Right kidney (tissue), 1 donor: ENCODE measurements around the gene GFI1B.
"Not testable (repeated sequence)": the region's sequence is repeated elsewhere in the genome, so short reads cannot be mapped to it uniquely, and the experiment has no call there.

Experiments
- DNase-seq: peaks from one replicate; pipeline ENCODE4 v3.0.0-alpha.2; 2016

The GFI1B gene

DNA sequence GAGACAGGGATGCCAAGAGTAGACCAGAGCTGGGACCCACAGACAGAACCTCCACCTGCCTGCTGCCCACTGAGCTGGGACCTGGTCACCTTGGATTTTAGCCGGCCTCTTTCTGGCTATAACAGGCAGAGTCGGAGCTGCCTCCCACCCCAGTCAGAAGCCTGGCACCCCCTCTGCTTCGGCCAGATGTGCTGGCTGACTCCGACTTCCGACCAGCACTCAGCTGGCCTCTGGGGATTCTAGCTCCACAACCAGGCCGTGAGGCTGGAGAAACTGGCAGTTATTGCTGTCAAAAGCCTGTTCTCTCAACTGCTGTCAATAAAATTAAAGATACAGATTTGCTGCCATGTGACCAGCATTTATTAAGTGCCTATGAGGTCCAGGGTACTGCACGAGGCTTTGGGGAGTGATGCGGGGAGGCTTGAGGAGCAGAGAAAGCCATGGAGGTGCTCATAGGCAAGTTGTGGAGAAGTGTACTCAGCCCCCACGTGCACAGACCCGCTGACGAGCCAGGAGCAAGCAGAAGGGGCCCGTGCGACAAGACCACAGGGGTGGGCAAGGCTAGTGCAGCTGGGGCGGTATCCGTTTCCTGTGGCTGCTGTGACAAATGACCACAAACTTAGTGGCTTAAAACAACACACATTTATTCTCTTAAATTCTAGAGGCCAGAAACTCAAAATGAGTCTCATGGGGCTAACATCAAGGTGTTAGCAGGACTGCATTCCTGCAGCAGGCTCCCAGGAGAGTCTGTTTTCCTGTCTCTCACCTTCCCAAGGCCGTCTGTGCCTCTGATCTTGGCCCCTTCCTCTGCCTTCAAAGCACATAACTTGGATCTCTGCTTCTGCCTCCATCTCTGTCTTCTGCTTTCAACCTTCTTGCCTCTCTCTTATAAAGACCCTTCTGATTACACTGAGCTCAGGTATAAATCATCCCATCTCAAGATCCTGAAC is 13.1 kb downstream of the GFI1B start:
- no peak for DNase-seq

DNA sequence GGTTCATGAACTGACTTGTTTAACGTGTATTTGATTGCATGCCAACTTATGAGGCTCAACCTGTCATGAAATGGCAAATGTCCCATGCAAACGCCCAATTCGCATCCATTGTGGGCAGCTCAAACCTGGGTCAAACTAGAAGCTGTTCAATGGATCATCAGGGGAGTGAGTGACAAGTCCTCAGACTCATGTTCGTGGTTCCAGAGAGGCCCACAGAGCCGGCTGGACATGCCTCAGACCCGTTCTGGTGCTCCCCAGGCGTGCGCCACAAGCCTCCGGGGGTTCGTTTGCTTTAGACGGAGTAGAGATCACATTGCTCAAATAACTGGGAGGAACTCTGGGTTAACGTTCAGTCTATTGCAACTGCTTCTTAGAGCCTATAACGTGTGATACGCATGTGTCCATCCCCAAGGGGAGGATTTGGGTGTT is 15.0 kb downstream of the GFI1B start:
- DNase-seq = no peak

DNA sequence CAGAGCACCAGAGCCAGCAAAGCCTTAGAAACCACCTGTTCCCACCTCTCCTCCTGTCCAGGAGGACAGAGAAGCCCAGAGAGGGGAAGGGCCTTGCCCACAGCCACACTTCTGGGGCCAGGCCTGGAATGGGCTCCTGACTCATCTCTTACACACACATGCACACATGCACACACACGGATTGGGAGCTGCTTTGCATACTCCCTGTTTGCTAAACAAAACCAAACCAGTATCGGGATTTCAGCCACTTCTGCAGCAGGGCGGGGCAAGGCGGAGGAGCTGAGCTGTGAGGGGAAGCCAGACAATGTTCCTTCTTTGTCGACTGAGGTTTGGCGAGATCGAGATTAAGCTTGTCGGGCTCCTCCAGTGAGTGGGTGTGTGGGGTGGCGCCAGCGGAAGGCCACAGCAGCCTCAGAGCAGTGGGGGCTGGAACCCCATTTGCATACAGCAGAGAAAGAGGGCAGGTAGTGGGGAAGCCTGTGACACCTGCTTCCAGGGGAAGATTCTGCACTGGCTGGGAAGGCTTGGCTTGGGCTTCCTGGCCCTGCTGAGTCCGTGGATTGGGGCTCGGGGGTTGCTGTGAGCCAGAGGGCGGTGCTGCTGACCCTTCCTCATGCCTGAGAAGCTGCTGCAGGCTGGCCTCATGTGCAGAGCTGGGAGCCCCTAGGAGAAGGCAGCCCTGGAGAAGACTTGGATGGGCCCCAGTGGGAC is 16.1 kb downstream of the GFI1B start:
- DNase-seq = no peak

DNA sequence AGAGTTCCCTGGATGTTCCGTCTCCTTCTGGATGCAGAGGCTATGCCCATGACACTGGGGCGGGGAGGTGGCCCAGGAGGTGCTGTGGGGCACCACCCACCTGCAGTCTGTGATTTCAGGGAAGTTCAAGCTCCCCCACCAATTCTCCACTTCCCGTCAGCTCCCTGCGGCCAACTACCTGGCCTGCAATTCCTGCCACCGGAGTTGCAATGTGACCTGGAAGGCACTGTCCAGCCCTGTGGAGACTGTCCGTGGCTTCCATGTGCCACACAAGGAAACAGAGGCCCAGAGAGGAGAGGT is 16.6 kb downstream of the GFI1B start:
- DNase-seq = no peak

DNA sequence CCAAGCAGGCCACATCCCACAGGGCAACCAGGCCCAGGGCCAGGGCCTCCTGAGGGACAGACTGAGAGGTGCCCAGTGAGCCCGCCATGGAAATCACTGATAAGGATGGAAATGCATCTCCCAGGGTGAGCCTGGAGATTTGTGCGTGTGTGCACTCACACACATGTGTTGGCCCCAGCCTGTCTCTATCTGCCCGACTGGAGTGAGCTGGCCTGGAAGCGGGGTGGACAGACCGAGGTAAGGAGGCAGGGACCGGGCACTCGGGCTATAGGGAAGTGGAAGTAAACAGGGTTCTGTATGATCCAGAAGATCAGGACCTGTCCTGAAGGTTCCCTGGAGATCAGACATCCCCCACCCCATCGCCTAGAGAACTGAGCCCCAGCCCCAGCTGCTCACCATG is 17.4 kb downstream of the GFI1B start:
- no peak for DNase-seq

DNA sequence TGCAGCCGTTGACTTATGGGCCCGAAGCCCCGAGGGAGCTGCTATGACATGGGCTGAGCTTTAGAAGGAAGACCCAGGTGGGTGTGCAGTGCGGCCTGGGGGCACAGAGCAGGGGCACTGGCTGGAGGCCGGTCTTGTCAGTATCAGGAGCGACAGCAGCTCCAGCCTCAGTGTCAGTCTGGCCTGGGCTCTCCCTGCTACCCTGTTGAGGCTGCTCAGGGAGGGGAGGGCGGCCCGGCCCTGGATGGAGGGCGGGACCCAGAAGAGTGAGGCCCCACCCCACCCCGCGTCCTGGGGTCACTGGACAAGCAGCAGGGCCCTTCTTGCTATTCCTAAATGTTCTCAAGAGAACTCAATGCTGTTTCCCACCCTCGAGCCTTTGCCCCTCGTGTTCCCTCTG is 18.0 kb downstream of the GFI1B start:
- no peak for DNase-seq

DNA sequence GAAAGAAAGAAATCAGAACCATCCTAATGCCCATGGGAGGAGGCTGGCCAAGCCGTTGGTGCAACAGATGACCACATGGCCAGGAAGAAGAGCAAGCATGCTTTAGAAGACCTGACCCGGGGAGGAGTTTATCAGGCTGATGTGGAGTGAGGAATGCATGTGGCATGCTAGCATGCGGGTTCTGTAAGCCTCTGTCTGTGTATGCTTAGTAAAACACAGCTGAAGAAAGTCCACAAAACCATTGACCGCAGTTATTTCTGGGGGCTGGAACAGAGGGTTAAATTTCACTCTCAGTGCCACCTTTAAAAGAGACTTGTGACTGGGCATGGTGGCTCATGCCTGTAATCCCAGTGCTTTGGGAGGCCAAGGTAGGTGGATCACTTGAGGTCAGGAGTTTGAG is 19.1 kb downstream of the GFI1B start:
- no peak for DNase-seq

DNA sequence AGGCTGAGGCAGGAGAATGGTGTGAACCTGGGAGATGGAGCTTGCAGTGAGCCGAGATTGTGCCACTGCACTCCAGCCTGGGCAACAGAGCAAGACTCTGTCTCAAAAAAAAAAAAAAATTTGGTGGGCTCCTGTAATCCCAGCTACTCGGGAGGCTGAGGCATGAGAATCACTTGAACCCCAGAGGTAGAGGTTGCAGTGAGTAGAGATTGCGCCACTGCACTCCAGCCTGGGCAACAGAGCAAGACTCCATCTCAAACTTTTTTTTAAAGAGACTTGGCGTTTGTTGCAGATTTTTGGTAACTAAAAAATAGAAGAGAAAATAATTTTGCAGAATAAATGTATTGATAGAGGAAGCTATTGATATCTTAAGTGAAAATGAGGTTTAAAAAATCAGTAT is 19.7 kb downstream of the GFI1B start:
- DNase-seq = not testable (repeated sequence)

DNA sequence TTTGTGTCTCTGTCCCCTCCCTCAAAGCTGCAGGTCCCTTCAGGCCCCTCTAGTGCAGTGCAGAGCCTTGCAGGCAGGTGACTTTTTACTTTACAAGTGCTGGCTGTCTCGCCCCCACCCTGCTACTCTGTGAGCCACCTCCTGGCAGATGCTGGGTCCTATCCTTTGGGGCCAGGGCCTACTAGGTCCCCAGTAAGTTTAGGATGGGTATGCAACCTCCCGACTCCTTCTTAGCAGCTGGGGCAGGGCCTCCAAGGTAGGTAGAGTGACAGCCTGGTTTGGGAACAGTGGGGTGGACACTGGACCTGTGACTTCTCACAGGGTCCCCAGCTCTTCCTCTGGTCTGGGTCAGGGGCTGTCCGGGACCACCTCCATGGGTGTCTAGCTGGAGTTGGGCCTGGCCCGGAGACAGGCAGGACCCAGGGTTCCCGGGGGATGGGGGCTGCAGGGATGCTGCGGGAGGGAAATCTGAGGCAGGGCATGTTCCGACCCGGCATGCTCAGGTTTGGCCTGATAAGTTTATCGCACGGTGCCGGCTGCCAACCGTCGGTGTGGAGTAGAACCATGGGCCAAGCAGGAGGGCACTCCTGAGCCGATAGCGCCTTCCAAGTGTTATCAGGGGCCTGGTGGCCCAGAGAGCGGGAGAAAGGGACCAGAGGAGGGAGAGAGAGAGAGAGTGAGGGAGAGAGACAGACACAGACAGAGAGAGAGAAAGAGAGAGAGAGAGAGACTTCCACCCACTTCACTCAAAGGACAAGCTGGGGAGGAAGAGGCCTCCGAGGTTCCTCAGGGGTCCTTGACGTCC is 20.5 kb downstream of the GFI1B start:
- no peak for DNase-seq

DNA sequence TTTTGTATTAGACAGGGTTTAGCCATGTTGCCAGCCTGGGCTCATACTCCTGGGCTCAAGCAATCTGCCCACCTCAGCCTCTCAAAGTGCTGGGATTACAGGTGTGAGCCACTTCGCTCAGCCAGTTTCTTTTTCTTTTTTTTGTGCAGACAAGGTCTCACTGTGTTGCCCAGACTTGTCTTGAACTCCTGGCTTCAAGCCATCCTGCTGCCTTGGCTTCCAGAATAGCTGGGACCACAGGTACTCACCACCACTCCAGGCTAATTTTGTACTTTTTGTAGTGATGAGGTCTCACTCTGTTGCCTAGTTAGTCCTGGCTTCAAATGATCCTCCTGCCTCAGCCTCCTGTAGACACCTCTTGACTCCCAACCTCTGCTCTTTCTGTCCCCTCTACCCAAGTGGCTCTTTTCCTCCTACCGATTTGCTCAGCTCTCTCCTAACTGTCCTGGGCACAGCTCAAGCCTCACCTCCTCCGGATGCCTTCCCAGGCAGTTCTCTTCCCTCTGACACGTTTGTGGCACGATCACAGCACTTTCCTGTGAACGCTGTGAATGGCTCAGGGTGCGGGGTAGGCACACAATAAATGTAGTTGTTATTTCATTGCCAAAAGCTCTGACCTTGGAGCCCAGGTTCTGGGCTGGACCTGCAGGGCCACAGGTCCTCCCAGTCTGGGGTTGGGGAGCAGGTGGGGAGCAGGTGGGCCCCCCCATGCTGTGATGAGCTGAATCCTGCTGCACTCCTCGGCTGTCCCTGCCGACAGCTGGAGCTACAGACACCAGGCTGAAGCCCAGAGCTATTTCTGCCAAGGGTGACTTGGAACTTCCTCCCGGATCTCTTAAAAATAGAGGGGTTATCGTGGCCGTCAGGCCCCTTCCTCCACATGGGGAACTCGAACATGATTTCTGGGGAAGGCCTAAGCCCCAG is 23.9 kb downstream of the GFI1B start:
- DNase-seq = no peak

DNA sequence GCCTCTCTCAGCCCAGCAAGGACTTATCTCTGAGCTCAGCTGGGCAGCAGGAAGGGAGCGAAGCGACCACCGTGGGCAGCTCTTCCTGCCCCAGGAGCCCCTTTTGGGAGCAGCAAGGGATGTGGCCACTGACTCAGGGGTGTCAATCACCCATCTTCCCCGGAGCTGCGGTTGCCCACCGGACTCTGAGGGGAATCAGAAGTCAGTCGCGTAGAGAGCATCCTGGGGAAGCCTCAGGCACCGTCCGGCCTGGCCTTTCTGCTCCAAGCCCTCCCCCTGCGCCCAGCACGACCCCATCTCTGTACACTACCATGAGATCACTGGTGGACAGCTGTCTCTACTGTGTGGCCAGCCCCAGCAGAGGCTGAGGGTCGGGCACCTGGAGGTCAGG is 24.6 kb downstream of the GFI1B start:
- no peak for DNase-seq

DNA sequence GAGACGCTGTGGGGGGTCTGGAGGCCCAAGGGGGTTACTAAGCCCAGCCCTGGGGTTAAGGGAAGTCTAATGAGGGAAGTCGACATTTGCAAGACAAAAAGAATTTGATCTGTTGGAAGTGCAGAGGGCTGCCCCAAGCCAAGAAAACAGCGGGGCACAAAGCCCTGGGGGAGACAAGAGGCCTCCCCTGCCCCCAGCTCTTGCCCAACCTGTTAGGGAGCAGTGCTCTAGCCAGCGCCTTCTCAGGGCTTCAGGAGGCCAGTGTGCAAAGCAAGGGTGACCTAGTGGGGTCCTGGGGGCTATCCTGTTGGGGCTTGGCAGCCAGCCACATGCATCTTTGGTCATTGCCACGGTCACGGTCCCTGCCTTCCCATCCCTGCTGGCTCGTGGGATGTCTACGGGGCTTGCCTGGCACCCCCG is 25.2 kb downstream of the GFI1B start:
- no peak for DNase-seq

DNA sequence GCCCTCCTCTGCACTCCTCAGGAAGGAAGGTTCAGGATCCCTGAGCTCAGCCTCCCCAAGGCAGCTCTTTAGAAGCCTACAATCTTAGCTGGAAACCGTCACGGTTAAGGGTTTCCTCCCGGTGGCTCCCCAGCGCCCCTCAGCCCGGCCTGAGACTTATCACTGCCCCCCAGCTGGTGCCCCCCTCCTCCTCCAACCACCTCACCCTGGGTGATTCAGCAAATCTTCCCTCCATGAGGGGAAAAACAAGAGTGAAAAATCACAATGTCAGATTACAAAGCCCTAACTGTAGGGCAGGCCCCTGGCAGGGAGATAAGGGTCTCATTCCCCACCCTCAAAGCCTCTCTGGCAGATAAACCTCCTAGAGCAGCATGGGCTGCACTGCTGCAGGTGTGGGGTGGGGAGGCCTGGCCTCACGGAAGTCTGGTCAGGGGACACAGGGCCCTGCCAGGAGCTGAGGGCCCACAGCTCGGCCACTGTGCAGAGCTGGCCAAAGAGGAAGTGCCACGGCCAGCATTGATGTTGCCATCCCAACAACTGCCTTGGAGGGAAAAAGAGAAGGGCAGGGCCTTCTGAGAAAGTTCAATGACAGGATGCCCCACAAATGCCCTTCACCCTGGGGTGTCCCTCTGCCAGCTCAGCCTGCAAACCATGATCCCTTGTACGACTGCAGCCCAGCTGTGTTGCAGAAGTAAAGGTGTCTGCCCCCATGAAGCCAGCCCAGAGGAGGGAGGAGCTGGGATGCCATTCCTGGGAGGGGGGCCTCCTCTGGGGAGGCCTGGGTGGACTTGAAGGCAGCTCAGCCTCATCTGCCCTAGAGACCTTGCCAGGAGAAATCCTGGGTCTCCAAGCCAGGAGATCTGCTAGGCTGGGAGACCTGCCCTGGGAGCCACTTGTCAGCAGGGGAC is 25.9 kb downstream of the GFI1B start:
- no peak for DNase-seq

DNA sequence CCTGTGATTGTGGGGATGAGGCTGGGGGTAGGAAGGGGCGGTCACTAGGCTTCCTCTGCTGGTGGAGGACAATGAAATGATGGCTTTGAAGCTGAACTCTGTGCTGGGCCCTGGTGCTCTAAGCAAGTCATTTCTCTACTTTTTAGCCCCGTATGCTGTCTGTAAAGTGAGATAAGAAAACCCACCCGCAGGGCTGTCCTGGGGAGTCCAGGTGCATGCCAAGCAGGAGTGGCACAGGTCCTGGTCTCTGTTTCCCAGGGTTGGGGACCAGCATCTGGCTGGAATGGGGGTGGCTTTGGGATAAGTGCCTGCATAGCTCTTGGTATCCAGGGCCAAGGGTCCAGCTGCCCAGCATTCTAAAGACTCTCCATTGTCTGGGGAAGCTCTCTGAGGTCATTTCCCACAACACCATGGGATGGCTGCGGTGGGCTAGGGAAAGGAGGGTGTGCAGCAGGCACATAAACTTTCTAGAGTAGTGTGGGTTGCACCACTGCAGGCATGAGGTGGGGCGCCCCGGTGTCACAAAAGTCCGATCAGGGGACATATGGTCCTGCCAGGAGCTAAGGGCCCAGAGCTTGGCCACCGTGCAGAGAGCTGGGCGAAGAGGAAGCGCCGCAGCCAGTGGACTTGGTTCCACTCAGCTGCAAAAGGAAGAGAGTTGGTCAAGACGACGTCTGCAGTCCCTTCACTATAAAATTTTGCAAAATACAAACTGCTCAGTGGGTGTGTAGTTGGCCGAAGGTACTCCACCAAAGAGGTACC is 26.7 kb downstream of the GFI1B start:
- no peak for DNase-seq

DNA sequence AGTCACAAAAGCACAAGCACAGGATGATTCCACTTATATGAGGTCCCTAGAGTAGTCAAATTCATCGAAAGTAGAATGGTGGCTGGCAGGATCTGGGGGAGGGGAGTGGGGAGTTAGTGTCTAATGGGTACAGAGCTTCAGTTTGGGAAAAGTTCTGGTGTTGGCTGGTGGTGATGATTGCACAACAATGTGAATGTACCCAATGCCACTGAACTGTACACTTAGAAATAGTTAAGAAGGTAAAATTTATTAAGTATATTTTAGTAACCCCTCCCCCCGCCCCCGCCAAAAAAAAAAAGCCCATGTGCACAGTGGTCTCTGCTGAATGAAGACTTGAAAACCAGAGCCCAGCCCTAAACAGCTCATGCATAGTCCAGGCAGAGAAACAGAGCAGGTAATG is 27.5 kb downstream of the GFI1B start:
- DNase-seq = no peak

DNA sequence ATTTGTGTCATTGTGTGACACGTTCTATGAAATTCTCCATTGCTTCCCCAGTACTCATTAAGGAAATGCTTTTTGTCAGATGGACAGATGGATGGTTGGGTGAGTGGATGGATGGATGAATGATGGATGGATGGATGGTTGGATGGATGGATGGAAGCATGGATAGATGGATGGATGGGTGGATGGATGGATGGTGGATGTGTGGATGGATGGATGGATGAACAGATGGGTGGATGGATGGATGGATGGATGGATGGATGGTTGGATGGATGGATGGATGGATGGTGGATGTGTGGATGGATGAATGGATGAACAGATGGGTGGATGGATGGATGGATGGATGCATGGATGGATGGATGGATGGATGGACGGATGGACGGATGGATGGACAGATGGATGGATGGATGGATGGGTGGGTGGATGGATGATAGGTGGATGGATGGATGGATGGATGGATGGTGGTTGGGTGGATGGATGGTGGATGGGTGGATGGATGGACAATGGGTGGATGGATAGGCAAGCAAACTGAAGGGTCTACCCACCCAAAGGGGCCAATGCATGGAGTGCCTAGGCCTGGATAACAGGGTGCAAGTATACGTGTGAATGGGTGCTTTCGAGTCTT is 28.3 kb downstream of the GFI1B start:
- DNase-seq = no peak

DNA sequence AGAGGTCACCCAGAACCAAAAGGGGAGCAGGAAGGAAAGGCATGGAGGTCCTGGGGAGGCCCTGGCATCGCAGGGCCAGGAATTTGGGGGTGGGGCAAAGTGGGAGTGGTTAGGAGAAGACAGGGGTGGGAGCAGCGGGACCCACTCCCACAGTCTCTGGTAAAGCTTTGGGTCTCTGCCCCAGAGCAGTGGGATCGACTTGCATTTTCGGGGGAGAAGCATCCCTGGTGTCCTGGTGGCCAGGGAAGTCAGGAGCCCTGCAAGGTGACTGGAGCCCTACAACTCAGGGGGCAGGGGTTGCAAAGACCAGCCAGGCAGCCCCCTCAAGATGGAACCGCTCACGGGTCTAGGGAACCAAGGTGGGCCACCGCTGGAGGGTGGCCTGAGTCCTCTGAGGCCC is 29.9 kb downstream of the GFI1B start:
- no peak for DNase-seq

DNA sequence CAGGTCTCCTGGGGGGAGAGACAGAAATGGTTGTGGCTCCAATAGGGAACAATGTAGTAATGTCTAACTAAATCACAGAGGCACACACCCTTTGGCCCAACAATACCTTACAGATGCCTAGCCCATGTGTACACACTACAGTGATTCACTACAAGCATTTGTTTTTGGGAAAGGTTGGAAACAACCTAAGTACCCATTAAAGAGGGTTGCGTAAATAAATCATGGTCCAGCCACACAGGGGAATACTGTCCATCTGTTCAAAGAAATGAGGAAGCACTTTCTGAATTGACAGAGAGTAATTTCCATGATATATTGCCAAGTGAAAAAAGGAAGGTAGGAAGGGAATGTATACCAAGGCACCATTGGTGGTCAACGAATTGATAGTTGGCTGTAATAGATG is 30.3 kb downstream of the GFI1B start:
- DNase-seq = no peak

DNA sequence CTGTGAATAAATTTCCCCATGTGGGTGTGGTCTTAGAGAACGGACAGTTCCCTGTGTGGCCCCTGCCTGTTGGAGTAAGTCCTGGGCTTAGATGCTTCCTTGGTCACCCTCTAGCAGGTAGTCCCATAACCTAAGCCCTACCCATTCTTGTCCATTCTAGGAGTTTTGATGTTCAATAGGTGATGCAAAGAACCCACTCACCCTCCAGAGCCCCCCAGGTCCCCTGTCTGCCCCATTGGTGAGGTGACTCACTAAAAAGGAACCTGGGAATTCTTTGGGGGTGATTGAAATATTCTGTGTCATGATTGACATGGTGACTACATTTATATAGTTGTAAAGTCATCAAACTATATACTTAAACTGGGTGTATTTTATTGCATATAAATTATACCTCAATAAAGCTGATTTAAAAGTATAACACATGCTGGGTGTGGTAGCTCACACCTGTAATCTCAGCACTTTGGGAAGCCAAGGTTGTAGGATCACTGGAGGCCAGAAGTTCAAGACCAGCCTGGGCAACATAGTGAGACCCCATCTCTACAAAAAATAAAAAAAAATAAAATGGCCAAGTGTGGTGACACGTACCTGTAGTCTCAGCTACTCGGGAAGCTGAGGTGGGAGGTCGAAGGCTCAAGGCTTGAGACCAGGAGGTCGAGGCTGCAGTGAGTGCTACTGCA is 31.6 kb downstream of the GFI1B start:
- no peak for DNase-seq
